HG03025 (cell line): ENCODE results near the gene RNF6.

Experiments
- ATAC-seq: cut with Tn5 transposase; IDR thresholded peaks from one replicate; pipeline ENCODE4 v1.9.1; 2021; ENCODE audit warnings: mild to moderate bottlenecking, moderate library complexity; ENCODE audit not compliant: unreplicated experiment, low FRiP score

The RNF6 gene

GRCh38 chr13:26168237-26168814 lies 53.8 kb downstream of the RNF6 start:
- ATAC-seq: no peak

- no peak for ATAC-seq
Observed at GRCh38 chr13:26163812-26164211, 58.3 kb downstream of the RNF6 start.
